GM19467 (cell line): ENCODE results near the gene EIF5B.

ENCODE experiments used
- ATAC-seq: cut with Tn5 transposase; IDR thresholded peaks from one replicate; pipeline ENCODE4 v1.9.1; 2021; ENCODE audit warnings: mild to moderate bottlenecking, moderate library complexity; ENCODE audit not compliant: unreplicated experiment

EIF5B gene

GRCh38 chr2:99404797-99405669, 67.8 kb downstream of the EIF5B start:
- ATAC-seq: no peak

- no peak for ATAC-seq
These were observed 68.9 kb downstream of the EIF5B start for GRCh38 chr2:99406137-99406536.

DNA sequence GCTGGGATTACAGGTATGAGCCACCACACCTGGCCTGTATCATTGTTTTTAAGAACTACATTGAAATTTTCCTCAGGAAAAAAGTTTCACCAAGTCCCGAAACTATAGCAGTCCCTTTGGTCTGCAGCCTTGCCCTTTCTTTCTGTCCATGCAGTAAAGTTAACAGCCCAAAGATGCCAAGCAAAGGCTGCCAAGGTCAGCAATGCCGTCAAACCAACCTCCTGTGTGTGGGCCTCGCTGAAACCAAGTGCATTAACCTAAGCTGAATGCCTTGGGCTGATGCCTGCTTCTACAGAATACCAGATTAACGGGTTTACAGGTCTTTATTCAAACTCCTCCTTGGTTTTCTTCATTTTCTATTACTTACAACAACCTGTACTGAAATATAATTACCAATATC, 73.1 kb downstream of the EIF5B start:
- ATAC-seq: no peak

- no peak for ATAC-seq
These were observed 77.4 kb downstream of the EIF5B start for GRCh38 chr2:99414566-99414965.

DNA sequence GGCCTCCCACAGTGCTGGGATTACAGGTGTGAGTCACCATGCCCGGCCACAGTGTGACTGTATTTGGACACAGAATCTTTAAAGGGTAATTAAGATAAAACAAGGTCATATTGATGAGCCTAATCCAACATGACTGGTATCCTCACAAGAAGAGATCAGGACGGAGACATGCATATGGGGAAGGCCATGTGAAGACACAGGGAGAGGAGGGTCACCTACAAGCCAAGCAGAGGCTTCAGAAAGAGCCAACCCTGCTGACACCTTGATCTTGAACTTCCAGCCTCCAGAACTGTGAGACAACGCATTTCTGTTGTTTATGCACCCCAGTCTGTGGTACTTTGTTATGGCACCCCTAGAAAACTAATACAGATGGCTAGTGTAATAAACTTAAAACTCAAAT, 80.2 kb downstream of the EIF5B start:
- no peak for ATAC-seq

GRCh38 chr2:99420031-99420430, 82.8 kb downstream of the EIF5B start:
- no peak for ATAC-seq

- no peak for ATAC-seq
These were observed 83.6 kb downstream of the EIF5B start for GRCh38 chr2:99420751-99421299.

- ATAC-seq: no peak
These were observed 84.3 kb downstream of the EIF5B start for GRCh38 chr2:99421469-99421868.

GRCh38 chr2:99422599-99422998, 85.4 kb downstream of the EIF5B start:
- ATAC-seq: no peak

DNA sequence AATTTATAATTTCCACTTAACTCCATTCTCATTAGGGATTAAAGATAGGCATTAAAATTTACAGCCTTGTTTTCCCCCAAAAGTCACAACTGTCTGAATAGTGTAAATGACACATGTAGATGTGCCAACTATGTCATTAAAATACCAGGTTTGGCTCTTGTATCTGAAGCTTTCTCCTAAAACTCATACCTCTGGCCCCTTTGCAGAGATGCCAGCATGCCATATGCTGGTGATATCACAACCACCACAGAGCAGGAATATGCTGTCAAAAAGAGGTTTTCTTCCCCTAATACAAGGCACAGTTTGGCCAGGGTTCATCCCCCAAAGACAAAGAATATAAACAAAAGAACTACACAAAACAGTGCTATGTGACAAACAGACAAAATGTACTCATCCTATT, 87.2 kb downstream of the EIF5B start:
- no peak for ATAC-seq

DNA sequence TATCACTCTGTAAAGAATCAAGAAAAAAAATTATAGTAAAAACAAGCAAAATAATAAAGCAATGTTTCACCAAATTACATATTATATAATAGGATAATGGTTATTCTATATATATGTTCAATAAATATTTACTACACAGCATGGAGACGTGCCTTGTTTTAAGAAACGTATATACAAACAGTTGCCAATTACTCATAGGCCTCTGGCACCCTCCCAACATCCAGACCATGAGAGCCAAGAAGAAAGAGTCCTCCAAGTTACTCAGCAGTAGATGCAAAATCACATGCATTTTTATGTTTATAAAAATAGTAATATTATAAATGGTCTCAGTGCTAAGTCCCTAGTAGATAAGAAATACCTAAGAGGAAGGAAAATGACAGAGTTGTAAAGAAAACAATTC, 87.8 kb downstream of the EIF5B start:
- ATAC-seq: no peak

GRCh38 chr2:99430614-99431291, 93.6 kb downstream of the EIF5B start:
- ATAC-seq: no peak

- no peak for ATAC-seq
These were observed 94.5 kb downstream of the EIF5B start for GRCh38 chr2:99431587-99432275.

- ATAC-seq: no peak
These were observed 96.2 kb downstream of the EIF5B start for GRCh38 chr2:99433340-99433739.

DNA sequence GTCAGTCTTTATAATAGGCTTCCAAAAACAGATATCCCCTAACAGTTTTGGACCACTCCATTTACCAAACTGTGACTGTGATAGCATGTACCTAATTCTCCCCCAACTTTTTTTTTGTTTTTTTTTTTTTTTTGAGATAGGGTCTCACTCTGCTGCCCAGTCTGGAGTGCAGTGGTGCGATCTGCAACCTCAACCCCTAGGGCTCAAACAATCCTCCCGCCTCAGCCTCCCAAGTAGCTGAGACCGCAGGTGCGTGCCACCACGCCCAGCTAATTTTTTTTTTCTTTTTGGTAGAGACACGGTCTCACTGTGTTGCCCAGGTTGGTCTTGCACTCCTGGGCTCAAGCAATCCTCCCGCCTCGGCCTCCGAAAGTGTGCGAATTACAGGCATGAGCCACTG, 99.7 kb downstream of the EIF5B start:
- no peak for ATAC-seq

GRCh38 chr2:99439971-99440505, 102.8 kb downstream of the EIF5B start:
- no peak for ATAC-seq

- ATAC-seq: no peak
These were observed 105.6 kb downstream of the EIF5B start for GRCh38 chr2:99442837-99443236.

GRCh38 chr2:99444222-99444621, 107.0 kb downstream of the EIF5B start:
- ATAC-seq: no peak

- ATAC-seq: no peak
These were observed 107.9 kb downstream of the EIF5B start for GRCh38 chr2:99445065-99445464.

- no peak for ATAC-seq
These were observed 111.4 kb downstream of the EIF5B start for GRCh38 chr2:99448556-99448955.

DNA sequence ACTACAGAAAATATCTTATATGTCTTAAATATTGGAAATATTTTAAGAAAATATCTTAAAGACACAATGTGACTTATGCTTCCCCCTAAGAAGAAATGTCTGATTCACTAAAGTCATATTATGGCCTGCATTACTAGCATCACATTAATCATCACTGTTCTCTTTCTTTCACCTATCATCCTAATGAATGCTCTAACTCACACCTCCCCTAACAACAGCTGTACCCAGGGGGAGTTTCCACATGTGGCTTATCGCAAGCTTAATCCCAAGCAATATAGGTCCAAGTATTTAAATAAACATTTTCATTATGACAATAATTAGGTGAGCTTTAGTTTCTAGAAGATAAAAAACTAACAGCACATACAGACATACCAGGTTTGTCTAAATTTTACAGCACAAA, 113.0 kb downstream of the EIF5B start:
- no peak for ATAC-seq
